HUES64 (cell line): Measurements from ENCODE around the gene BOD1L1.

ENCODE experiments used
- H3K27ac ChIP-seq: 2 replicates; pipeline ENCODE4 v1.7.0; 2013; ENCODE audit warnings: low read depth, low read length, inconsistent platforms
- H3K27me3 ChIP-seq: 2 replicates; pipeline ENCODE4 v1.6.1; 2013; ENCODE audit warnings: mild to moderate bottlenecking, low read length; ENCODE audit not compliant: insufficient read depth
- H3K36me3 ChIP-seq: 2 replicates; pipeline ENCODE4 v1.6.1; 2013; ENCODE audit warnings: mild to moderate bottlenecking, low read length; ENCODE audit not compliant: insufficient read depth
- H3K4me1 ChIP-seq: 2 replicates; pipeline ENCODE4 v1.6.1; 2013; ENCODE audit warnings: mild to moderate bottlenecking, low read length, moderate library complexity; ENCODE audit not compliant: insufficient read depth
- H3K4me3 ChIP-seq: 2 replicates; pipeline ENCODE4 v1.5.1; 2013; ENCODE audit warnings: mild to moderate bottlenecking, low read length, moderate library complexity
- H3K9ac ChIP-seq: 2 replicates; pipeline ENCODE4 v1.6.1; 2013; ENCODE audit warnings: mild to moderate bottlenecking, low read depth, low read length
- H3K9me3 ChIP-seq: 2 replicates; pipeline ENCODE4 v1.6.1; 2013; ENCODE audit warnings: low read depth, low read length; ENCODE audit not compliant: insufficient read depth
- WGBS: fragments of 150-250, 120-280 bp; methylation state at CpG from one replicate; pipeline ENCODE4 v1.1.7; 2013; ENCODE audit warnings: missing lambda C conversion rate; 5-methylcytosine and 5-hydroxymethylcytosine counted together

Gene BOD1L1

DNA sequence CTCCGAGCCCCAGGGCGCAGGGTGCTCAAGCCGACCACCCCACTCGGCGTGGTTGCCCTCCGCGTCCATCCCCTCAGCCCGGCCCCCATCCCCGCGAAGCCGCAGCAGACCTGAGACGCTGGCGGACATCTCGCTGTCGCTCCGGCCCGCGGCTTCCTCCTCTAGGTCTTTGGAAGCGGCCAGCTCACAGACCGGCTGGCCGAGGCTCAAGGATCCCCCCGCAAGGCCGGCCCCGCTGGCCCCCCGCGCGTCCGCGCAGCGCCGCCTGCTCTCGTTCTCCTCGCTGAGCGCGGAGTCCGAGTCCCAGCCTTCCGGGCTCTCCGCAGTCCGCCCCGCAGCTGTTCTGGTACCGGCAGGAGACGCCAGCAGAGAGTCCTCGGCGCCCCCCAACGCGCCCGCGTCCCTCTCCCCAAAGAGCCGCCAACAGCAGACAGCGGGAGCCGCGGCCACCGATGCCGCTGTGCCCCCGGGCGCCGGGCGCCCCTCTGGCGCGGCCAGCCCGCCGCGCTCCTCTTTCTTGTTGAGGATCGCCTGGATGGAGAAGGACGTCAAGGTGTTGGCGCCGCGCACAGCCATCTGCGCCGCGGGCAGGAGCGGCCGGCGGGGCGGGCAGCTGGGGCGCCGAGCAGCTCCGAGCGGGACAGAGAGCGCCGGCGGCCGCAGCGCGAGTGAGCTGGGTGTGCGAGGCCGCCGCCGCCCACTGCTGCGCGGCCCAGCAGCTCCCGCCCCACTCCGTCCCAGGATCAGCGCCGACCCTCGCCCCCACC, 83.5 kb downstream of the BOD1L1 start, which contains the start of gene NKX3-2:
NKX3-2 (minus strand) TSS at position 670 of the 767 bp plus-strand sequence; CDS start at position 576, 94 bp downstream.
- Histone ChIP-seq H3K27ac (peak within 1 kb of the TSS; percentile 57; the same call in 1 of the 2 replicates), H3K9ac (peak within 1 kb of the TSS; percentile 46), H3K4me3 (peak within 1 kb of the TSS; percentile 62), H3K27me3 (peaks cover 96% of the 10 kb centered on the region), H3K4me1 (peaks cover 16% of the 10 kb centered on the region), H3K9me3 (no peaks in the 10 kb centered on the region), H3K36me3 (no peaks in the 10 kb centered on the region)
- WGBS: under 1% methylated on average over 96 of the region's 96 CpGs

DNA sequence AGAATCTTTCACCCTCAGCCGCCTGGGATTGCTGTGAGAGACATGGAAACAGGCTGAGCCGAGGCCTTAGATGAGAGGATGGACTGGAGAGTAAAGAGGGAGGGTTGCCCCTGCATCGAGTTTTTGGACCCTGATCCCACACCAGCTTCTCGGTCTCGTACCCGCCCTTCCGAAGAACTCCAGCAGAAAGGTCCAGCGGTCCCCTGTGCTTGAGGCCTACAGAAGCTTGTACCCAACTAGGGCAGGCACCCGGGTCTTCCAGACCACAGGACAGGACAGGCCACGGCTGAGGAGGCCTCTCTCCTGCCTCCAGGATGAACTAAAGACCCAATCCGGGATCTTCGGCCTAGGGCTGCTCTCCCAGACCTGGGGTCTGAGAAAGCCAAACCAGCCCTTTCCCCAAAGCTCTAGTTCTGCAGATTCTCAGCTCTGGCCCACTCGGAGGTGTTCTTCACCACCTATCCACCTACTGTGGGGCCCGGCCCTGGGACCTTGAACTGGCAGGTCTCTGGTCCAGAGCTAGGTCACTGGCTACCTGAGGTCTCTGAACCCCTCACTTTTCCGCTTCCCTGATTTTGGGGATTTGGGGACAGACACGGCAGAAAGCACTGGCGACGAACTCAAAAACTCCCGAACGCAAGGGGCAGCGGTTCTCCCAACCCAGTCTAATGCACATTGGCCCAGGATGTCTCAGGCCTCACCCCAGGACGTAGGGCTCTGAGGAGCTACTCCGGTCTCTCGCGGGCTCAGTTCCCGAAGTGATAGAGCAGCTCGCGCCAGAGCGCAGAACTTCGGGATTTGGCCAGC, 84.3 kb downstream of the BOD1L1 start:
- Histone ChIP-seq H3K27me3 (peaks cover 97% of the 10 kb centered on the region), H3K9me3 (no peaks in the 10 kb centered on the region), H3K36me3 (no peaks in the 10 kb centered on the region), H3K27ac (no peak overlapping the region), H3K4me3 (peak overlapping the region; percentile 62), H3K4me1 (peaks cover 16% of the 10 kb centered on the region), H3K9ac (peak overlapping the region; percentile 46)
- 24% methylated on average over 30 of the region's 30 CpGs for WGBS

DNA sequence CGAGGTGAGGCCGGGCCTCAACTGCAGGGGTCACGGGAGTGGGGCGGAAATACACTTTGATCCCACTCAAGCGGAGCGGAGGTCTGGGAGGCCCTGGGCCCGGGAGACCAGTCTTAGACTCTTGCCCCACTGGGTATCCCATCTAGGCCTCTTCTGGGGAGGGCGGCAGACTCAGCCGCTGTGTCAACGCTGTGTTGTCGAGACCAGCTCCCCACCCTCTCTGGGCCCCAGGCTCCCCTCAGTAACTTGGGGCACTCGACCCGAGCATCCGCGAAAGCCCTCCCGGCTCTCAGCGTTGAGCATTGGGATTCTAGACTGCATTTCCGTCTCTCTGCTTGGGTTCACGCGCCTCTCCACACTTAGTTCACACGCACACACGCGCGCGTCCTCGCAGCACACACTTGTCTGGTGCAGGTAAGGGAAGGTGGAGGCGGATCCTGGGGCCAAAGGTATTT, 84.9 kb downstream of the BOD1L1 start:
- Histone ChIP-seq H3K27me3 (peaks cover 97% of the 10 kb centered on the region), H3K27ac (no peak overlapping the region), H3K9me3 (no peaks in the 10 kb centered on the region), H3K4me1 (peaks cover 16% of the 10 kb centered on the region), H3K9ac (no peak overlapping the region), H3K4me3 (peak overlapping the region; percentile 38), H3K36me3 (no peaks in the 10 kb centered on the region)
- 59% methylated on average over 27 of the region's 27 CpGs for WGBS

DNA sequence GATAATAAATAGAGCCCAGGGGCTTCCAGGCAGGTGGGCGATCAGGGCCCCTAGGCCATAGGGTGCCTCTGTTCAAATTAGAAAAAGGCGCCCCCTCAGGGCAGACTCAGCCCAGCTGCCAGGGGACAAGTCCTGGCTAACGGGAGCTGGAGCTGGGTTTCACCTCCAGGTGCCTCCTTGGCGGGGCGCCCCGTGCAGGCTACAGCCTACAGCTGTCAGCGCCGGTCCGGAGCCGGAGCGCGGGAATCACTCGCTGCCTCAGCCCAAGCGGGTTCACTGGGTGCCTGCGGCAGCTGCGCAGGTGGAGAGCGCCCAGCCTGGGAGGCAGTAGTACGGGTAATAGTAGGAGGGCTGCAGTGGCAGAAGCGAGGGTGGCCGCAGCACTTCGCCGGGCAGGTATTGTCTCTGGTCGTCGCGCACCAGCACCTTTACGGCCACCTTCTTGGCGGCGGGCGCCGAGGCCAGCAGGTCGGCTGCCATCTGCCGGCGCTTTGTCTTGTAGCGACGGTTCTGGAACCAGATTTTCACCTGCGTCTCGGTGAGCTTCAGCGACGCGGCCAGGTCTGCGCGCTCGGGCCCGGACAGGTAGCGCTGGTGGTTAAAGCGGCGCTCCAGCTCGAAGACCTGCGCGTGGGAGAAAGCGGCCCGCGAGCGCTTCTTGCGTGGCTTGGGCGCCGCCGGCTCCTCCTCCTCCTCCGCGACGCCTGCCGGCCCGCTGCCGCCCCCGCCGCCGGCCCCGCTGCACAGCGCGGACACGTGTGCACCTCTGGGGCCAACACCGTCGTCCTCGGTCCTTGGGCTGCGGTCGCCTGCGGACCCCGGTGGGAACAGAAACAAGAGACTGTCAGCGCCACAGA, 85.6 kb downstream of the BOD1L1 start:
- Histone ChIP-seq H3K27ac (no peak overlapping the region), H3K4me3 (peak overlapping the region; percentile 38), H3K36me3 (no peaks in the 10 kb centered on the region), H3K9ac (no peak overlapping the region), H3K9me3 (no peaks in the 10 kb centered on the region), H3K4me1 (peaks cover 16% of the 10 kb centered on the region), H3K27me3 (peaks cover 97% of the 10 kb centered on the region)
- 45% methylated on average over 79 of the region's 79 CpGs for WGBS

DNA sequence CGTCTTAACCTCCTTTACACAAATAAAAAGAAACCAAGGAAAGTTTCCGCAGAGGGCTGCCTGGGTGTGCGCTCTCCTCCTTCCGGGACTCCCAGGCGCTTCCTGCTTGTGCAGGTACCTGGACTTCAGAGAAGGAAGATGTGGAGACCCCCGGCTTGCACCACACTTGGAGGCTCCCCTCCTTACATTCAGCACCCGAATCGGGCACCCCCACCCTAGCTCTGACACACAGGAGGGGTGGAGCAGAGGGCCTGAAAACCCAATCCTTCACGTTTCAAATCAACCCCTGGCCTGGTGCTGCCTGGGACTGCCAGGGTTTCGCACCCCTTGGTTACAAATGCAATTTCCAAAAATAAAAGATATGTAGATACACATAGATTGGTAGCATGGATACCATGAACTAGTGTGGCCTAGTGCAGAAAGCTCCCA, 86.3 kb downstream of the BOD1L1 start:
- Histone ChIP-seq H3K9me3 (no peaks in the 10 kb centered on the region), H3K27me3 (peaks cover 97% of the 10 kb centered on the region), H3K36me3 (no peaks in the 10 kb centered on the region), H3K27ac (no peak overlapping the region), H3K9ac (no peak overlapping the region), H3K4me1 (peaks cover 16% of the 10 kb centered on the region), H3K4me3 (peak overlapping the region; percentile 38)
- WGBS: 59% methylated on average over 10 of the region's 10 CpGs

DNA sequence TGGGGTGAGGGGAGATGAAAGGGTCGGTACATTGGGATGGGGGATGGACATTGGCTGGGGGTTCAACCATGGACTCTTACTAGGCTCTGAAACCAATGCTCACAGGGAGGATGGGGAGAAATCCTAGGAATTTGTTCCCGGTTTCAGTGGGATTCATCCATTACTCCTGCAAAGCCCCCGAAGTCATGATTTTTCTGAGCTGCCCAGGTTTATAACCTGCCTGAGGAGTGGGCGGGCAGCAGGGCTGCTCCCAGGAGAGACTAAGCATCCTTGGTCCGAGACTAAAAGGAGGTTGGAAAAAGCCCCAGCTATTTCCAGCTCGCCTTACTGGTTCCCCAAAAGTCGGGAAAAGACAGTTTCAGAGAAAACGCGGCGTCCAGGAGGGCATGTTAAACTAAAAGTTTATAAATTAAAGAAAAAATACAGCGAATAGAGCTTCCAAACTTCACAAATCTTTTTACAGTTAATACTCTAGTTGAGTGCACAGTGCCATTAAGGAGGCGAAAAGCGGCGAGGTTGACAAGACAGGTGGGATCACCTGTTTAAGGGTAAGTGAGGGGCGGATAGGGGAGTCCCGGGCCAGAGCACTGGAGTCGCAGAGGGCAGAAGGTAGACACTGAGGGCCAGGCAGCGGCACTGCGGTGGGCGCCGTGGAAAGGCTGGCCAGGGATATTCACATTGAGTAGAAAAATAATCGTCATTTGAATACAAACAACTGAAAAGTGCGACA, 86.9 kb downstream of the BOD1L1 start:
- Histone ChIP-seq H3K27me3 (peaks cover 97% of the 10 kb centered on the region), H3K4me1 (peaks cover 18% of the 10 kb centered on the region), H3K36me3 (no peaks in the 10 kb centered on the region), H3K9me3 (no peaks in the 10 kb centered on the region), H3K9ac (no peak overlapping the region), H3K4me3 (no peak overlapping the region), H3K27ac (no peak overlapping the region)
- WGBS: 57% methylated on average over 23 of the region's 23 CpGs

DNA sequence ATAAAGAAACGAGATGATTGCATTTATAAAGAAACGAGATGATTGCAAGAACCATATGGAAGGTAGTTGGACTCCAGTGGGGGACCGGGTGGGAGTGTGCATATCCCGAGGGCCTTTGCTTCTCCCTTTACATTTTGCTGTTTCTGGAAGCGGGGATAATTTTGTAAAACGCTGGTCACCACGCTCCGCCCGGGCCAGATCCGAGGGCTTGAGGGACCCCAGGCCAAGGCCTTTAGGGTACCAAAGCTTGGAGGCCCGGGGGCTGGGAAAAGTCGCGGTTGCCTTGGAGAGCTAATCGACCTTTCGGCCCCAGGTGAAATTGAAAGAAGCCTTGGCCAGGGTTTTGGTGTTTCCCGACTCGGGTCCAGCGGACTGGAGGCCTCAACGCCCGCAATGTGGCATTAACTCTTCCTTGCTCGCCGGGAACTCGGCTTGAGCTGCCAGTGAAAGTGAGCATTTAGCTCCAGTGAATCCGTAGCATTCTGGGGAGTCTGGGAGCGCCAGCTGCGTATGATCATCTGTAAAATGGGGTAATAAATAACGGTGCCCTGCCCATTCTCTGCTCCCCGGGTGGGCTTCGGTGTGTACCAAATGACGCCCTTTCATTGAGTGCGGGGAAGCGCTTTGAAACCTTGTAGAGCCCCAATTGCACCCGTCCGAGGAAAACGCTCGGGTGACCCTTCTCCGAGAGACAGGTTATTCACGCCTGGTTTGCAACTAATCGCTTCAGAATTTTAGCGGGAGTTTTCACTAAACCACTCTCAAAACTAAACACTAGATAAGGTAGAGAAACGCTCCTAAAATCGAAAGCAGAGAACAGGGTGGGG, 87.7 kb downstream of the BOD1L1 start:
- no peak overlapping the region for H3K27ac ChIP-seq
- no peak overlapping the region for H3K4me3 ChIP-seq
- 53% methylated on average over 42 of the region's 42 CpGs for WGBS
- H3K27me3 ChIP-seq: peaks cover 99% of the 10 kb centered on the region
- H3K4me1 ChIP-seq: peaks cover 21% of the 10 kb centered on the region; the same call in 1 of the 2 replicates
- no peaks in the 10 kb centered on the region for H3K36me3 ChIP-seq
- no peaks in the 10 kb centered on the region for H3K9me3 ChIP-seq
- no peak overlapping the region for H3K9ac ChIP-seq

DNA sequence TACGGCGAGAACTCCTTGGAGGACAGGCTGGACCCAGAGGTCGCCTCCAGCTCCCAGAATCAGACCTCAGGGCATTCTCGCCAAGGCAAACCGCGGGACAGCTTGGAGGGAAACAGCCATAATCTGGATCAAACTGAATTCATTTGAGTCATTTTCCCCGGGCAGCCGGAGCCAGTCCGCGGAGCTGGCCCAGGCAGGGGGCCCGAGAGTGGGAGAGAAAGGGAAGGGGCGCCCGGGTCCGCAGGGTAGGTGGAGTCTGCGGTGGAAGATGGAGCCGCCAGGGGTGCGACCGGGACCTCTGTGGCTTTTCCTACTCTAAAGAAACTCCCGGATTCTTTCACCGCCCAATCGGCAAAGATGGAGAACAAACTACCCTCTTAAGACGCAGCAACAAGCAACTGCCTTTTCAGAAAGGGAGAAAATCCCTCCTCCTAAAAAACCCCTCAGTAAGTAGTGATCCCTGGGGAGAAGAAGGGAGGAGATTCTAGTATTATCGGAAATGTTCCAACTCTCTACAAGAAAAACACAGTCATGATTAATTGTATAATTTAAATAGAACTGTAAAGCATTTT, 88.4 kb downstream of the BOD1L1 start:
- H3K4me3 ChIP-seq: no peak overlapping the region
- WGBS: 61% methylated on average over 22 of the region's 23 CpGs
- peaks cover 22% of the 10 kb centered on the region; the same call in 1 of the 2 replicates for H3K4me1 ChIP-seq
- H3K27me3 ChIP-seq: peaks cover 100% of the 10 kb centered on the region
- H3K9ac ChIP-seq: no peak overlapping the region
- H3K27ac ChIP-seq: no peak overlapping the region
- no peaks in the 10 kb centered on the region for H3K9me3 ChIP-seq
- no peaks in the 10 kb centered on the region for H3K36me3 ChIP-seq

DNA sequence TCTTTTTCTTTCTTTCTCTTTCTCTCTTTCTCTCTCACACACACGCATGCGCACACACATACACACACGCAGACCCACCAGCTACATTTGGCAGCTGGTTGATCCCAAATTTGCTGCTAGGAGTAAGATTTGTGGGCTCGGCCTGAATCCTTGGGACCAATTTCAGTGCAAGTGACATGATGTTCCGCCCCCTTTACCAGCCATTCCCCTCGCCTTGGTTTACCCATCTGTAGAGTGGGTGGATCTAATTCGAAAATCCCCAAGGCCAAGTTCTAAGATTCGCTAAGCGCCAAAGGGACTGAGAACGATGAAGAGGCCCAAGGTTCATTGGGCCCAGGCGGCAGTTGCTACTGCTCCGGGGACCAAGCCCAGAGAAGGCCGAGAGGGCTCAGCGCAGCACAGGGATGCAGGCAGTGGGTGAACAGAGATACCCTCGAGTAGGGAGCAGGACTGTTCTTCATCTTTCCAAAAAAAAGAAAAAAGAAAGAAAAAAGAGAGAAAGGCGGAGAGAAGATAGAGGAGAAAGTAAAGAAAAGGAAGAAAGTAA, 89.0 kb downstream of the BOD1L1 start:
- 60% methylated on average over 16 of the region's 16 CpGs for WGBS
- no peaks in the 10 kb centered on the region for H3K9me3 ChIP-seq

More for the DNA sequence above, 89.0 kb downstream of the BOD1L1 start:
- no peaks in the 10 kb centered on the region for H3K36me3 ChIP-seq
- peaks cover 100% of the 10 kb centered on the region for H3K27me3 ChIP-seq
- H3K9ac ChIP-seq: no peak overlapping the region
- H3K27ac ChIP-seq: no peak overlapping the region
- H3K4me3 ChIP-seq: no peak overlapping the region
- peaks cover 27% of the 10 kb centered on the region; the same call in 1 of the 2 replicates for H3K4me1 ChIP-seq
